NT2/D1 (cell line): ENCODE data around the gene PDIK1L.
"Not testable (repeated sequence)": the region's sequence is repeated elsewhere in the genome, so short reads cannot be mapped to it uniquely, and the experiment has no call there.

Source experiments
- DNase-seq: peaks from one replicate; pipeline ENCODE4 v3.0.0-alpha.2; 2011; ENCODE audit warnings: low read depth, low spot score
- H3K27me3 ChIP-seq: 2 replicates; pipeline ENCODE4 v1.6.0; 2011; ENCODE audit warnings: mild to moderate bottlenecking; ENCODE audit not compliant: insufficient read length, insufficient read depth
- H3K36me3 ChIP-seq: 2 replicates; pipeline ENCODE4 v1.6.1; 2011; ENCODE audit warnings: mild to moderate bottlenecking, low read length, mixed read lengths; ENCODE audit not compliant: insufficient read depth, insufficient read length
- H3K4me1 ChIP-seq: 2 replicates; pipeline ENCODE4 v1.5.1; 2011; ENCODE audit not compliant: insufficient read depth, insufficient read length
- H3K4me3 ChIP-seq: 2 replicates; pipeline ENCODE4 v1.5.1; 2011; ENCODE audit warnings: low read depth; ENCODE audit not compliant: insufficient read length
- H3K9ac ChIP-seq: 2 replicates; pipeline ENCODE4 v1.6.0; 2011; ENCODE audit warnings: low read depth; ENCODE audit not compliant: insufficient read length
- H3K9me3 ChIP-seq: 2 replicates; pipeline ENCODE4 v1.5.1; 2011; ENCODE audit warnings: mild to moderate bottlenecking, low read length; ENCODE audit not compliant: insufficient read depth
- SUZ12 ChIP-seq: IDR thresholded peaks from 2 replicates; pipeline ENCODE4 v1.6.1; 2011; ENCODE audit not compliant: insufficient read length, insufficient read depth; ENCODE audit errors: extremely low read depth
- YY1 ChIP-seq: IDR thresholded peaks from 2 replicates; pipeline ENCODE4 v1.6.1; 2011; ENCODE audit not compliant: insufficient read length, insufficient read depth
- ZNF274 ChIP-seq: IDR thresholded peaks from 2 replicates; pipeline ENCODE4 v1.6.1; 2011; ENCODE audit warnings: mild to moderate bottlenecking, low read depth, low read length

The PDIK1L gene

GRCh38 chr1:26102526-26102925 is 9.1 kb upstream of the PDIK1L start:
- no peaks in the 10 kb centered on the region for H3K9me3 ChIP-seq
- no peak overlapping the region for H3K9ac ChIP-seq
- no peak for TF ChIP-seq YY1
- TF ChIP-seq ZNF274, result no peak
- no peak for TF ChIP-seq SUZ12
- H3K4me1 ChIP-seq, result no peaks in the 10 kb centered on the region
- no peak overlapping the region for H3K4me3 ChIP-seq
- peaks cover 4% of the 10 kb centered on the region for H3K27me3 ChIP-seq
- no peak for DNase-seq
- H3K36me3 ChIP-seq, result no peaks in the 10 kb centered on the region

- not testable (repeated sequence) for H3K4me3 ChIP-seq, H3K9me3 ChIP-seq, H3K36me3 ChIP-seq, H3K4me1 ChIP-seq, DNase-seq, H3K9ac ChIP-seq
- peaks cover 18% of the 10 kb centered on the region for H3K27me3 ChIP-seq
Measured at GRCh38 chr1:26105226-26105548, 6.4 kb upstream of the PDIK1L start.

GRCh38 chr1:26109229-26110164 is 2.1 kb upstream of the PDIK1L start:
- Histone ChIP-seq H3K27me3 (peaks cover 18% of the 10 kb centered on the region), H3K9ac (peak overlapping the region; percentile 99), H3K9me3 (no peaks in the 10 kb centered on the region), H3K36me3 (peaks cover 4% of the 10 kb centered on the region), H3K4me1 (no peaks in the 10 kb centered on the region), H3K4me3 (no peak overlapping the region)
- TF ChIP-seq SUZ12 (no peak), ZNF274 (no peak), YY1 (no peak)
- no peak for DNase-seq

- TF ChIP-seq ZNF274 (no peak), SUZ12 (no peak), YY1 (no peak)
Measured at GRCh38 chr1:26110731-26111529, 694 bp upstream of the PDIK1L start.

GRCh38 chr1:26112407-26112775 is 767 bp downstream of the PDIK1L start:
- Histone ChIP-seq H3K9ac (peak overlapping the region; percentile 99), H3K4me1 (no peaks in the 10 kb centered on the region), H3K27me3 (peaks cover 18% of the 10 kb centered on the region), H3K4me3 (peak overlapping the region; percentile 99), H3K36me3 (peaks cover 10% of the 10 kb centered on the region), H3K9me3 (no peaks in the 10 kb centered on the region)
- no peak for DNase-seq
- TF ChIP-seq SUZ12 (no peak), YY1 (no peak), ZNF274 (no peak)

More at GRCh38 chr1:26110731-26111529, 694 bp upstream of the PDIK1L start:
- Histone ChIP-seq H3K4me3 (peak overlapping the region; percentile 99), H3K9me3 (no peaks in the 10 kb centered on the region), H3K36me3 (peaks cover 10% of the 10 kb centered on the region), H3K27me3 (peaks cover 18% of the 10 kb centered on the region), H3K9ac (peak overlapping the region; percentile 99), H3K4me1 (no peaks in the 10 kb centered on the region)
- DNase-seq, result peak; percentile 63

GRCh38 chr1:26114165-26114927 is 2.7 kb downstream of the PDIK1L start:
- peaks cover 12% of the 10 kb centered on the region for H3K27me3 ChIP-seq
- no peaks in the 10 kb centered on the region for H3K4me1 ChIP-seq
- H3K4me3 ChIP-seq, result no peak overlapping the region
- H3K36me3 ChIP-seq, result peaks cover 10% of the 10 kb centered on the region
- H3K9ac ChIP-seq, result no peak overlapping the region
- TF ChIP-seq SUZ12, result no peak
- TF ChIP-seq YY1, result no peak
- no peak for TF ChIP-seq ZNF274
- no peak for DNase-seq
- H3K9me3 ChIP-seq, result no peaks in the 10 kb centered on the region
